PC-9 (cell line): Measurements from ENCODE around the gene TNFRSF1A. TPM values are rescaled to one million over a fixed set of nuclear protein-coding genes. Genes with fewer than 3 reads are reported as not detected.

ENCODE experiments used
- BruUV-seq: library from RNA; stranded (reverse); fragments of 400-500 nt; replicated peaks from 2 replicates; lab custom pipeline; 2021; lab: Mats Ljungman, UMichigan
- CTCF ChIA-PET: fragments of 300-600 bp; sonication (Branson Sonifier 250); formaldehyde crosslinking; loops from one replicate; lab custom pipeline; 2022; ENCODE audit warnings: antibody characterized with exemption; lab: Charles Lee
- POLR2A ChIA-PET: fragments of 300-600 bp; sonication (Branson Sonifier 250); formaldehyde crosslinking; loops from one replicate; lab custom pipeline; 2022; ENCODE audit warnings: antibody characterized with exemption; ENCODE audit not compliant: unreplicated experiment; lab: Charles Lee
- DNase-seq, 2 experiments: peaks; one replicate each; pipeline versions ENCODE4 v3.0.0 to v3.0.0-alpha.2; 2015 to 2022; ENCODE audit warnings: mixed read lengths in 1 of 2
- H2AFZ ChIP-seq: fragments of 200-600 bp; sonication (generic); 2 replicates; pipeline ENCODE4 v1.8.1; 2017; ENCODE audit warnings: antibody characterized with exemption
- H3F3A ChIP-seq: fragments of 200-600 bp; sonication (generic); 2 replicates; pipeline ENCODE4 v1.8.1; 2017; ENCODE audit warnings: antibody characterized with exemption, mild to moderate bottlenecking, low read depth; ENCODE audit not compliant: insufficient read depth
- H3K27ac ChIP-seq: fragments of 200-600 bp; sonication (generic); 2 replicates; pipeline ENCODE4 v1.6.1; 2016; ENCODE audit warnings: mixed run types
- H3K27me3 ChIP-seq: fragments of 200-600 bp; sonication (generic); 2 replicates; pipeline ENCODE4 v1.6.1; 2016; ENCODE audit warnings: low read depth, mixed run types; ENCODE audit not compliant: insufficient read depth
- H3K36me3 ChIP-seq: fragments of 200-600 bp; sonication (generic); 2 replicates; pipeline ENCODE4 v1.6.1; 2016; ENCODE audit warnings: low read depth, mixed run types
- H3K4me1 ChIP-seq: fragments of 200-600 bp; sonication (generic); replicated peaks from 2 replicates; pipeline ENCODE4 v1.6.1; 2016; ENCODE audit warnings: mixed run types; ENCODE audit not compliant: insufficient read depth
- H3K4me2 ChIP-seq: fragments of 200-600 bp; sonication (generic); 2 replicates; pipeline ENCODE4 v1.6.1; 2017; ENCODE audit warnings: mixed run types
- H3K4me3 ChIP-seq: fragments of 200-600 bp; sonication (generic); 2 replicates; pipeline ENCODE4 v1.6.1; 2016; ENCODE audit warnings: mixed run types
- H3K79me2 ChIP-seq: fragments of 200-600 bp; sonication (generic); 2 replicates; pipeline ENCODE4 v1.6.1; 2017; ENCODE audit warnings: low read depth, mixed run types
- H3K9me2 ChIP-seq: fragments of 200-600 bp; sonication (generic); 2 replicates; pipeline ENCODE4 v1.8.1; 2017; ENCODE audit warnings: mild to moderate bottlenecking; ENCODE audit not compliant: insufficient read depth
- H3K9me3 ChIP-seq: fragments of 200-600 bp; sonication (generic); 2 replicates; pipeline ENCODE4 v1.8.1; 2016; ENCODE audit warnings: low read depth; ENCODE audit not compliant: insufficient read depth
- H4K20me1 ChIP-seq: fragments of 200-600 bp; sonication (generic); 2 replicates; pipeline ENCODE4 v1.8.1; 2017; ENCODE audit not compliant: insufficient read depth
- EZH2 ChIP-seq: fragments of 200-600 bp; sonication (generic); IDR thresholded peaks from 2 replicates; pipeline ENCODE4 v1.8.0; 2017; ENCODE audit warnings: antibody characterized with exemption, low read depth
- intact Hi-C: fragments of 100-400 bp; cut with micrococcal nuclease; formaldehyde crosslinking; loops from one replicate; pipeline ENCODE4 v1.10.0; 2022; ENCODE audit not compliant: unreplicated experiment
- total RNA-seq: library from RNA; stranded (reverse); gene quantifications from 2 replicates; pipeline ENCODE4 v1.2.3, GENCODE V29; 2021
- TF ChIP-seq, protein P1 (sequence below): fragments of 200-600 bp; sonication (generic); conservative IDR thresholded peaks from 2 replicates; pipeline ENCODE4 v1.6.1; 2017; ENCODE audit warnings: mixed run types, antibody characterized with exemption, mild to moderate bottlenecking, moderate library complexity

TNFRSF1A gene
- total RNA-seq, 1 experiment from 2014 or later = 165 TPM

DNA sequence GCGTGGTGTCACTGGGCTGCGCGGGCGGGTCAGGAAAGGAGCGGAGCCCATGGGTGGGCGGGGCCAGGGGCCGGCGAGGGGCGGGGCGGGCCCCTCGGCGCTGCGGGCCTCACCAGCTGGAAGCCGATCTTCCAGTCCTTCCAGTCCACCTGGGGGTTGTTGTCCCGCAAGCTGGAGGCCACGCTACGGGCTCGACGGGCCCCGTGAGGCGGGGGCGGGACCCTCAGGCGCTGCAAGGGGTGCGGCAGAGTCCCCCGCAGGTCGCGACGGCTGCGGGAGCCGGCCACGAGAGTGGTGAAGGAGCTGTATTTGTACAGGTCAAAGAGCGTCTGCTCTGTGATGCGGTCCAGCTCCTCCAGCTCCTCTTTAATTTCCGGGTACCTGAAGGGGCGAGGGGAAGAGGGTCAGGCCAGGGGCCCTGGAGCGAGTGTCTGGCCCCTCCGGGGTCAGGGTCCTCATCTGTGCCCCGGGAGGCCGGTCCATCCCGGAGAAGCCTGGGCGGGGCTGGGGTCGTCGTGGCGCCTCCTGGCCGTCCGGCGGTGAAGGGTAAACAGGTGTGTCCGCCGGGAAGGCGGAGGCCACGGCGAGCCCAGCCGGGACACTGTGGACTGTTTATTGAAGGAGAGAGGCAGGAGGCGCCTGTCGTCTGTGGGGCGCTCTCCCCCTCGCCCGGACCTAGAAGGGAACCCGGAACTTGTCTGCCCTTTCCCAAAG, 21.6 kb upstream of the TNFRSF1A start:
- TF ChIP-seq EZH2 = no peak
- TF ChIP-seq, protein P1, sequence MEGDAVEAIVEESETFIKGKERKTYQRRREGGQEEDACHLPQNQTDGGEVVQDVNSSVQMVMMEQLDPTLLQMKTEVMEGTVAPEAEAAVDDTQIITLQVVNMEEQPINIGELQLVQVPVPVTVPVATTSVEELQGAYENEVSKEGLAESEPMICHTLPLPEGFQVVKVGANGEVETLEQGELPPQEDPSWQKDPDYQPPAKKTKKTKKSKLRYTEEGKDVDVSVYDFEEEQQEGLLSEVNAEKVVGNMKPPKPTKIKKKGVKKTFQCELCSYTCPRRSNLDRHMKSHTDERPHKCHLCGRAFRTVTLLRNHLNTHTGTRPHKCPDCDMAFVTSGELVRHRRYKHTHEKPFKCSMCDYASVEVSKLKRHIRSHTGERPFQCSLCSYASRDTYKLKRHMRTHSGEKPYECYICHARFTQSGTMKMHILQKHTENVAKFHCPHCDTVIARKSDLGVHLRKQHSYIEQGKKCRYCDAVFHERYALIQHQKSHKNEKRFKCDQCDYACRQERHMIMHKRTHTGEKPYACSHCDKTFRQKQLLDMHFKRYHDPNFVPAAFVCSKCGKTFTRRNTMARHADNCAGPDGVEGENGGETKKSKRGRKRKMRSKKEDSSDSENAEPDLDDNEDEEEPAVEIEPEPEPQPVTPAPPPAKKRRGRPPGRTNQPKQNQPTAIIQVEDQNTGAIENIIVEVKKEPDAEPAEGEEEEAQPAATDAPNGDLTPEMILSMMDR = no peak; the same call in 1 of the 2 replicates
- Histone ChIP-seq H2AFZ (peak overlapping the region; percentile 81), H3K9me3 (no peaks in the 10 kb centered on the region), H3K4me1 (peaks cover 66% of the 10 kb centered on the region), H3K79me2 (peaks cover 73% of the 10 kb centered on the region), H4K20me1 (no peaks in the 10 kb centered on the region; the same call in 1 of the 2 replicates), H3F3A (peaks cover 68% of the 10 kb centered on the region), H3K27me3 (no peaks in the 10 kb centered on the region), H3K9me2 (no peaks in the 10 kb centered on the region), H3K36me3 (peaks cover 26% of the 10 kb centered on the region), H3K4me3 (peak overlapping the region; percentile 64), H3K27ac (peak overlapping the region; percentile 86), H3K4me2 (peak overlapping the region; percentile 93)
- TSS peak; percentile 72 for BruUV-seq
- intact Hi-C loops = loop anchor here (1.0 to 2.0 kb wide), 3 partner anchors 8 to 147 kb away; no protein-coding TSS in a partner anchor
- CTCF ChIA-PET = interaction anchor here (0.6 to 1.4 kb wide), 6 partner anchors 18 to 102 kb away, joined by 3 to 5 read pairs (median 4); no protein-coding TSS in a partner anchor
- POLR2A ChIA-PET = interaction anchor here (0.6 to 1.6 kb wide), 11 partner anchors 12 to 583 kb away, joined by 3 to 22 read pairs (median 5); partner anchors contain the start of gene TNFRSF1A
- peak; percentile 74 to 86 for DNase-seq

DNA sequence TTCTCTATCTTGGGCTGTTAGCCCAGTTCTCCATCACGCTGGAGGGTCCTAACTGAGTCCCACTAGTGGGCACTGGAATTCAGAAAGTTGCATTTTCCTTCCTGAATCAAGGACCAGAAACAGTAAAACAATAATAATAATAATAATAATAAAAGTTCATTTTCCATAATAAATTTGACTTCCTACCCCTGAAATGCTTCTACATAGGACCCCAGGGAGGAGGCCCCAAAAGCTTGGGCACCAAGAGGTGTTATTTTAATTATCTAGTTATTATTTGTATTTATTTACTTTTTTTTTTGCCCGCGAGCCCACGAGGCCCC, 21.1 kb upstream of the TNFRSF1A start:
- intact Hi-C loops = loop anchor here (1.0 to 2.0 kb wide), 3 partner anchors 8 to 146 kb away; no protein-coding TSS in a partner anchor
- TF ChIP-seq, protein P1 = no peak
- TF ChIP-seq EZH2 = no peak
- Histone ChIP-seq H3K4me1 (peaks cover 61% of the 10 kb centered on the region), H3K36me3 (peaks cover 26% of the 10 kb centered on the region), H3K27ac (0 out of 2 replicates have a peak overlapping the region, but pooled peaks have one; percentile 86), H3K4me2 (peak overlapping the region; percentile 93), H3K9me3 (no peaks in the 10 kb centered on the region), H3K27me3 (no peaks in the 10 kb centered on the region), H3K9me2 (no peaks in the 10 kb centered on the region), H3K79me2 (peaks cover 67% of the 10 kb centered on the region), H4K20me1 (no peaks in the 10 kb centered on the region; the same call in 1 of the 2 replicates), H2AFZ (no peak overlapping the region), H3F3A (peaks cover 72% of the 10 kb centered on the region), H3K4me3 (no peak overlapping the region; the same call in 1 of the 2 replicates)
- DNase-seq = no peak
- ChIA-PET POLR2A (interaction anchor here (0.6 to 1.6 kb wide), 9 partner anchors 15 to 147 kb away, joined by 3 to 22 read pairs (median 6); partner anchors contain the start of gene TNFRSF1A), CTCF (interaction anchor here (0.6 to 1.4 kb wide), 4 partner anchors 26 to 57 kb away, joined by 3 to 5 read pairs (median 4); no protein-coding TSS in a partner anchor)
- BruUV-seq = no TSS peak

DNA sequence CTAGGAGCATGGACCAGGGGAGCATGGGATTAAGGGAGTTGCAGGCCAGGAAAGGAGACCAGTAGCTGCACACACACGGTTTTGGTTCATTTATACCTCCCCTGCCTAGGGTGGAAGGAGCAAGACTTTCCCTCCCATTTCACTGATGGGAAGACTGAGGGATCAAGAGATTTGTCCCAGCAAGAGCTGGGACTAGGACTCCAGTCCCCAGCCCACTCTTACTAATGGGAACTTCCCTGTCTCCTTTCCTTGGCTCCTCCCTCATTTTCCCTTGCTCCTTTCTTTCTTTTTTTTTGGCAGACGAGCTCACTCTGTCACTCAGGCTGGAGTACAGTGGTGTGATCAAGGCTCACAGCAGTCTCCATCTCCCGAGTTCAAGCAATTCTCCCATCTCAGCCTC, 20.5 kb upstream of the TNFRSF1A start:
- no TSS peak for BruUV-seq
- Histone ChIP-seq H3K9me3 (no peaks in the 10 kb centered on the region), H3K4me2 (0 out of 2 replicates have a peak overlapping the region, but pooled peaks have one; percentile 93), H3K27me3 (no peaks in the 10 kb centered on the region), H3K4me3 (no peak overlapping the region), H3K27ac (peak overlapping the region; percentile 28), H3K4me1 (peaks cover 60% of the 10 kb centered on the region), H3K9me2 (no peaks in the 10 kb centered on the region), H3K36me3 (peaks cover 21% of the 10 kb centered on the region), H3K79me2 (peaks cover 62% of the 10 kb centered on the region), H4K20me1 (no peaks in the 10 kb centered on the region; the same call in 1 of the 2 replicates), H2AFZ (no peak overlapping the region), H3F3A (peaks cover 68% of the 10 kb centered on the region)
- intact Hi-C loops = loop anchor here (2.0 kb wide), 2 partner anchors 26 to 146 kb away; no protein-coding TSS in a partner anchor
- ChIA-PET POLR2A (interaction anchor here (0.6 to 1.3 kb wide), 2 partner anchors 17 to 22 kb away, joined by 5 to 6 read pairs; no protein-coding TSS in a partner anchor), CTCF (interaction anchor here (0.7 to 1.4 kb wide), 3 partner anchors 17 to 58 kb away, joined by 3 to 5 read pairs (median 3); no protein-coding TSS in a partner anchor)
- no peak for TF ChIP-seq EZH2
- TF ChIP-seq, protein P1 = no peak
- no peak for DNase-seq
